ENCODE measurements around the gene MYOG. TPM values are rescaled to one million over a fixed set of nuclear protein-coding genes. Genes with fewer than 3 reads are reported as not detected.

The MYOG gene
- total and polyA plus RNA-seq, 2 experiments from 2014 or later, result not detected

DNA sequence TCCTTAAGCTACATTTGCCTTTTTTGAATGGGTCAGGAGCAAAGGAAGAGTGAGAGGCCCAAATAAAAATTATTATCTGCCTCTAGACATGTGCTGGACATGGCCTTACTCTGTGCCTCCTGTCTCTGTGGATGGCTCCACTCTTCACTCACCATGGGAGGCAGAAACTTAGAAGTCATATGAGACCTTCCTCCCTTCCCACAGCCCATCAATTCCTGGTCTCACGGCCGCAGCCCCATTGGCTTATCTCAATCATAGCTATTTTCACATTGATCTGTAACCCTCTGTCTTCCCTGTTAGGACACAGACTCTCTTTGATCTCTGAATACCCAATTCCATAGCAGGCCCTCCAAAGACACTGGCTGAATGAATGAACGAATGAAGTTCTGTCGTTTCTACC, 27.5 kb upstream of the MYOG start:
- no peaks in the 10 kb centered on the region for H3K9me3 Mint-ChIP-seq
- TF ChIP-seq, protein P1, sequence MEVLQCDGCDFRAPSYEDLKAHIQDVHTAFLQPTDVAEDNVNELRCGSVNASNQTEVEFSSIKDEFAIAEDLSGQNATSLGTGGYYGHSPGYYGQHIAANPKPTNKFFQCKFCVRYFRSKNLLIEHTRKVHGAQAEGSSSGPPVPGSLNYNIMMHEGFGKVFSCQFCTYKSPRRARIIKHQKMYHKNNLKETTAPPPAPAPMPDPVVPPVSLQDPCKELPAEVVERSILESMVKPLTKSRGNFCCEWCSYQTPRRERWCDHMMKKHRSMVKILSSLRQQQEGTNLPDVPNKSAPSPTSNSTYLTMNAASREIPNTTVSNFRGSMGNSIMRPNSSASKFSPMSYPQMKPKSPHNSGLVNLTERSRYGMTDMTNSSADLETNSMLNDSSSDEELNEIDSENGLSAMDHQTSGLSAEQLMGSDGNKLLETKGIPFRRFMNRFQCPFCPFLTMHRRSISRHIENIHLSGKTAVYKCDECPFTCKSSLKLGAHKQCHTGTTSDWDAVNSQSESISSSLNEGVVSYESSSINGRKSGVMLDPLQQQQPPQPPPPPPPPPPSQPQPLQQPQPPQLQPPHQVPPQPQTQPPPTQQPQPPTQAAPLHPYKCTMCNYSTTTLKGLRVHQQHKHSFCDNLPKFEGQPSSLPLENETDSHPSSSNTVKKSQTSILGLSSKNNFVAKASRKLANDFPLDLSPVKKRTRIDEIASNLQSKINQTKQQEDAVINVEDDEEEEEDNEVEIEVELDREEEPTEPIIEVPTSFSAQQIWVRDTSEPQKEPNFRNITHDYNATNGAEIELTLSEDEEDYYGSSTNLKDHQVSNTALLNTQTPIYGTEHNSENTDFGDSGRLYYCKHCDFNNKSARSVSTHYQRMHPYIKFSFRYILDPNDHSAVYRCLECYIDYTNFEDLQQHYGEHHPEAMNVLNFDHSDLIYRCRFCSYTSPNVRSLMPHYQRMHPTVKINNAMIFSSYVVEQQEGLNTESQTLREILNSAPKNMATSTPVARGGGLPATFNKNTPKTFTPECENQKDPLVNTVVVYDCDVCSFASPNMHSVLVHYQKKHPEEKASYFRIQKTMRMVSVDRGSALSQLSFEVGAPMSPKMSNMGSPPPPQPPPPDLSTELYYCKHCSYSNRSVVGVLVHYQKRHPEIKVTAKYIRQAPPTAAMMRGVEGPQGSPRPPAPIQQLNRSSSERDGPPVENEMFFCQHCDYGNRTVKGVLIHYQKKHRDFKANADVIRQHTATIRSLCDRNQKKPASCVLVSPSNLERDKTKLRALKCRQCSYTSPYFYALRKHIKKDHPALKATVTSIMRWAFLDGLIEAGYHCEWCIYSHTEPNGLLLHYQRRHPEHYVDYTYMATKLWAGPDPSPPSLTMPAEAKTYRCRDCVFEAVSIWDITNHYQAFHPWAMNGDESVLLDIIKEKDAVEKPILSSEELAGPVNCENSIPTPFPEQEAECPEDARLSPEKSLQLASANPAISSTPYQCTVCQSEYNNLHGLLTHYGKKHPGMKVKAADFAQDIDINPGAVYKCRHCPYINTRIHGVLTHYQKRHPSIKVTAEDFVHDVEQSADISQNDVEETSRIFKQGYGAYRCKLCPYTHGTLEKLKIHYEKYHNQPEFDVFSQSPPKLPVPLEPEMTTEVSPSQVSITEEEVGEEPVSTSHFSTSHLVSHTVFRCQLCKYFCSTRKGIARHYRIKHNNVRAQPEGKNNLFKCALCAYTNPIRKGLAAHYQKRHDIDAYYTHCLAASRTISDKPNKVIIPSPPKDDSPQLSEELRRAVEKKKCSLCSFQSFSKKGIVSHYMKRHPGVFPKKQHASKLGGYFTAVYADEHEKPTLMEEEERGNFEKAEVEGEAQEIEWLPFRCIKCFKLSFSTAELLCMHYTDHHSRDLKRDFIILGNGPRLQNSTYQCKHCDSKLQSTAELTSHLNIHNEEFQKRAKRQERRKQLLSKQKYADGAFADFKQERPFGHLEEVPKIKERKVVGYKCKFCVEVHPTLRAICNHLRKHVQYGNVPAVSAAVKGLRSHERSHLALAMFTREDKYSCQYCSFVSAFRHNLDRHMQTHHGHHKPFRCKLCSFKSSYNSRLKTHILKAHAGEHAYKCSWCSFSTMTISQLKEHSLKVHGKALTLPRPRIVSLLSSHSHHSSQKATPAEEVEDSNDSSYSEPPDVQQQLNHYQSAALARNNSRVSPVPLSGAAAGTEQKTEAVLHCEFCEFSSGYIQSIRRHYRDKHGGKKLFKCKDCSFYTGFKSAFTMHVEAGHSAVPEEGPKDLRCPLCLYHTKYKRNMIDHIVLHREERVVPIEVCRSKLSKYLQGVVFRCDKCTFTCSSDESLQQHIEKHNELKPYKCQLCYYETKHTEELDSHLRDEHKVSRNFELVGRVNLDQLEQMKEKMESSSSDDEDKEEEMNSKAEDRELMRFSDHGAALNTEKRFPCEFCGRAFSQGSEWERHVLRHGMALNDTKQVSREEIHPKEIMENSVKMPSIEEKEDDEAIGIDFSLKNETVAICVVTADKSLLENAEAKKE (CRISPR knock-in tag; IDR thresholded peaks at IDR 0.05), result no peak
- TF ChIP-seq, protein P2, sequence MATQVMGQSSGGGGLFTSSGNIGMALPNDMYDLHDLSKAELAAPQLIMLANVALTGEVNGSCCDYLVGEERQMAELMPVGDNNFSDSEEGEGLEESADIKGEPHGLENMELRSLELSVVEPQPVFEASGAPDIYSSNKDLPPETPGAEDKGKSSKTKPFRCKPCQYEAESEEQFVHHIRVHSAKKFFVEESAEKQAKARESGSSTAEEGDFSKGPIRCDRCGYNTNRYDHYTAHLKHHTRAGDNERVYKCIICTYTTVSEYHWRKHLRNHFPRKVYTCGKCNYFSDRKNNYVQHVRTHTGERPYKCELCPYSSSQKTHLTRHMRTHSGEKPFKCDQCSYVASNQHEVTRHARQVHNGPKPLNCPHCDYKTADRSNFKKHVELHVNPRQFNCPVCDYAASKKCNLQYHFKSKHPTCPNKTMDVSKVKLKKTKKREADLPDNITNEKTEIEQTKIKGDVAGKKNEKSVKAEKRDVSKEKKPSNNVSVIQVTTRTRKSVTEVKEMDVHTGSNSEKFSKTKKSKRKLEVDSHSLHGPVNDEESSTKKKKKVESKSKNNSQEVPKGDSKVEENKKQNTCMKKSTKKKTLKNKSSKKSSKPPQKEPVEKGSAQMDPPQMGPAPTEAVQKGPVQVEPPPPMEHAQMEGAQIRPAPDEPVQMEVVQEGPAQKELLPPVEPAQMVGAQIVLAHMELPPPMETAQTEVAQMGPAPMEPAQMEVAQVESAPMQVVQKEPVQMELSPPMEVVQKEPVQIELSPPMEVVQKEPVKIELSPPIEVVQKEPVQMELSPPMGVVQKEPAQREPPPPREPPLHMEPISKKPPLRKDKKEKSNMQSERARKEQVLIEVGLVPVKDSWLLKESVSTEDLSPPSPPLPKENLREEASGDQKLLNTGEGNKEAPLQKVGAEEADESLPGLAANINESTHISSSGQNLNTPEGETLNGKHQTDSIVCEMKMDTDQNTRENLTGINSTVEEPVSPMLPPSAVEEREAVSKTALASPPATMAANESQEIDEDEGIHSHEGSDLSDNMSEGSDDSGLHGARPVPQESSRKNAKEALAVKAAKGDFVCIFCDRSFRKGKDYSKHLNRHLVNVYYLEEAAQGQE (IDR thresholded peaks at IDR 0.05; ENCODE audit: unreplicated experiment), result no peak
- TF ChIP-seq NANOG (IDR thresholded peaks at IDR 0.05; ENCODE audit: borderline replicate concordance) (no peak), EZH2phosphoT487 (IDR thresholded peaks at IDR 0.05; ENCODE audit: unreplicated experiment) (no peak), JUNB (IDR thresholded peaks at IDR 0.05; ENCODE audit: unreplicated experiment) (no peak), STAT1 (IDR thresholded peaks at IDR 0.05; ENCODE audit: unreplicated experiment) (no peak), ZNF114 (CRISPR knock-in tag; IDR thresholded peaks at IDR 0.05) (no peak), CREB1 (CRISPR knock-in tag; IDR thresholded peaks at IDR 0.05; ENCODE audit: low read depth) (no peak)
- H3K27ac Mint-ChIP-seq, result no peak overlapping the region
- Histone ChIP-seq H3K4me1 (ENCODE audit: insufficient read depth) (no peaks in the 10 kb centered on the region), H3K9me2 (ENCODE audit: insufficient read depth) (no peaks in the 10 kb centered on the region), H3K4me3 (no peak overlapping the region), H3K4me2 (no peak overlapping the region), H3F3A (replicated peaks; ENCODE audit: low read depth) (no peaks in the 10 kb centered on the region), H4K20me1 (replicated peaks; ENCODE audit: insufficient read depth) (no peaks in the 10 kb centered on the region), H3K36me3 (ENCODE audit: insufficient read depth) (no peaks in the 10 kb centered on the region), H3K27ac (ENCODE audit: low read depth) (no peak overlapping the region), H3K79me2 (replicated peaks; ENCODE audit: insufficient read depth) (no peaks in the 10 kb centered on the region), H3K27me3 (ENCODE audit: insufficient read depth) (peaks cover 10% of the 10 kb centered on the region), H2AFZ (no peak overlapping the region)
- H3K4me3 Mint-ChIP-seq, result no peak overlapping the region
- peaks cover 11% of the 10 kb centered on the region for H3K27me3 Mint-ChIP-seq (ENCODE audit: insufficient read depth, low read depth, poor library complexity)
- no peak for ATAC-seq
- no peak for DNase-seq (ENCODE audit: low spot score)
- peaks cover 6% of the 10 kb centered on the region; the same call in 1 of the 3 replicates for H3K4me1 Mint-ChIP-seq
- no peaks in the 10 kb centered on the region for H3K36me3 Mint-ChIP-seq (ENCODE audit: low read depth)
